A673 (cell line): ENCODE measurements around the gene TNNT1. TPM values are rescaled to one million over a fixed set of nuclear protein-coding genes. Genes with fewer than 3 reads are reported as not detected.
A peak's percentile ranks its signal among the peaks of the same experiment; 100 is the strongest.

Source experiments
- BruUV-seq: library from RNA; stranded (reverse); fragments of 400-500 nt; replicated peaks from 2 replicates; lab custom pipeline; 2021; lab: Mats Ljungman, UMichigan
- CTCF ChIA-PET: fragments of 300-600 bp; sonication (Branson Sonifier 250); formaldehyde crosslinking; loops from one replicate; lab custom pipeline; 2022; ENCODE audit warnings: antibody characterized with exemption; lab: Charles Lee
- POLR2A ChIA-PET: fragments of 300-600 bp; sonication (Branson Sonifier 250); formaldehyde crosslinking; loops from one replicate; lab custom pipeline; 2022; ENCODE audit warnings: antibody characterized with exemption; ENCODE audit not compliant: low non-redundant PET; lab: Charles Lee
- DNase-seq: peaks from one replicate; pipeline ENCODE4 v3.0.0-alpha.2; 2015; ENCODE audit warnings: low spot score
- H3K27ac ChIP-seq: fragments of 200-600 bp; sonication (generic); 2 replicates; pipeline ENCODE4 v1.5.1; 2016; ENCODE audit warnings: mixed run types, low read depth, mild to moderate bottlenecking, mixed read lengths, antibody characterized with exemption, low read length; ENCODE audit not compliant: poor library complexity, severe bottlenecking
- H3K27me3 ChIP-seq: fragments of 200-600 bp; sonication (generic); replicated peaks from 2 replicates; pipeline ENCODE4 v1.6.1; 2017; ENCODE audit warnings: mixed run types, low read depth, mild to moderate bottlenecking, mixed read lengths, antibody characterized with exemption, low read length; ENCODE audit not compliant: insufficient read depth, poor library complexity
- H3K36me3 ChIP-seq: fragments of 200-600 bp; sonication (generic); 2 replicates; pipeline ENCODE4 v1.6.1; 2016; ENCODE audit warnings: mixed run types, mild to moderate bottlenecking, mixed read lengths, antibody characterized with exemption, low read length; ENCODE audit not compliant: insufficient read depth, poor library complexity, severe bottlenecking
- H3K4me1 ChIP-seq: fragments of 200-600 bp; sonication (generic); 2 replicates; pipeline ENCODE4 v1.6.1; 2017; ENCODE audit warnings: mixed run types, mild to moderate bottlenecking, mixed read lengths, antibody characterized with exemption, low read length; ENCODE audit not compliant: insufficient read depth, poor library complexity, severe bottlenecking
- H3K4me3 ChIP-seq: fragments of 200-600 bp; sonication (generic); 2 replicates; pipeline ENCODE4 v1.5.1; 2016; ENCODE audit warnings: low read depth, mixed run types, mild to moderate bottlenecking, mixed read lengths, low read length; ENCODE audit not compliant: poor library complexity, severe bottlenecking
- H3K9me3 ChIP-seq: fragments of 200-600 bp; sonication (generic); 2 replicates; pipeline ENCODE4 v1.6.1; 2016; ENCODE audit warnings: mixed run types, low read depth, mild to moderate bottlenecking, mixed read lengths, antibody characterized with exemption, low read length; ENCODE audit not compliant: poor library complexity, severe bottlenecking
- EZH2 ChIP-seq: fragments of 200-600 bp; sonication (generic); IDR thresholded peaks from 2 replicates; pipeline ENCODE4 v1.6.1; 2017; ENCODE audit warnings: borderline replicate concordance, low read depth, mild to moderate bottlenecking, mixed read lengths, antibody characterized with exemption, low read length; ENCODE audit not compliant: poor library complexity, severe bottlenecking
- intact Hi-C: fragments of 100-400 bp; cut with micrococcal nuclease; formaldehyde crosslinking; loops from one replicate; pipeline ENCODE4 v1.10.0; 2022; ENCODE audit not compliant: unreplicated experiment
- total RNA-seq: library from RNA; stranded (reverse); gene quantifications from 2 replicates; pipeline ENCODE4 v1.2.3, GENCODE V29; 2021
- TF ChIP-seq, protein P1 (sequence below): fragments of 300-800, 200-600 bp; sonication (generic); conservative IDR thresholded peaks from 2 replicates; pipeline ENCODE4 v1.5.1; 2017; ENCODE audit warnings: low read depth, mild to moderate bottlenecking, antibody characterized with exemption, low read length, moderate library complexity, mixed read lengths

The TNNT1 gene
- total RNA-seq, 1 experiment from 2014 or later: 37.6 TPM

DNA sequence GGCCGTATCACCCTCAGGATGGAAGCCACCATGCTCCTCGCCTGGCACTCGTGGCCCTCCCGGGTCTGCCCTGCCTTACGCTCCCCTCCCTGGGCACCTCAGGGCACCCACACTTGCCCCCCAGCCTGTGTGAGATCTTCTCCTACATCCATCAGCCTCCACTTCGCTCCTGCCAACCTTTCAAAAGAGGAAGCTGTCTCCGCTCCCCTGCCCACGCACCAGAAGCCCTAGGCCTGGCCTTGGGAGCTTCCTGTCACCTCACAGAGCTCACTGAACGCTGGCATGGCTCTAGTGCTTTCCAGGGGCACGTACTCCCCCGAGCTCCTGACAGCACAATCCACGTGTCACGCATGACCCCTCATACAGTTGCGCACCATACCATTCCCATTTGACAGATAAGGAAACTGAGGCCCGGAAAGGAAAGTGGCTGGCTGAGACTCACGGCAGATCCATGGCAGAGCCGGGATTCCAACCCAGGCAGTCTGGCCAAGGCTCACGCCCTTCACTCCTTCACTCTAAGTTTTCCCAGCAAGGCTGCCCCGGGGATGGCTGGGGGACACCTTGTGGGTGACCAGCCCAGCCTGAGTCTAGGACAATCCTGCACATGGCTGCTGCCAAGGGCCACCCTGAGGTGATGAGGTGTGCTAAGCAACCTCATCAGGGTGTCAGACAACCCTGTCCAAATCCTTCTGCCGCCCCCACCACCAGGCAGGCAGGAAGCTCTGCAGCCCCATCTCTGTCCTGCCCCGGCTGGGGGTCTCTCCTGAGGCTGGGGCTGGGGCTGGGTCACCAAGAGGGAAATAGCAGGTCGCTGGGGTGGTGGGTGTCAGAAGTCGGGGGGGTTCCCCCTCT lies 50.9 kb downstream of the TNNT1 start:
- no peak for DNase-seq
- TF ChIP-seq, protein P1, sequence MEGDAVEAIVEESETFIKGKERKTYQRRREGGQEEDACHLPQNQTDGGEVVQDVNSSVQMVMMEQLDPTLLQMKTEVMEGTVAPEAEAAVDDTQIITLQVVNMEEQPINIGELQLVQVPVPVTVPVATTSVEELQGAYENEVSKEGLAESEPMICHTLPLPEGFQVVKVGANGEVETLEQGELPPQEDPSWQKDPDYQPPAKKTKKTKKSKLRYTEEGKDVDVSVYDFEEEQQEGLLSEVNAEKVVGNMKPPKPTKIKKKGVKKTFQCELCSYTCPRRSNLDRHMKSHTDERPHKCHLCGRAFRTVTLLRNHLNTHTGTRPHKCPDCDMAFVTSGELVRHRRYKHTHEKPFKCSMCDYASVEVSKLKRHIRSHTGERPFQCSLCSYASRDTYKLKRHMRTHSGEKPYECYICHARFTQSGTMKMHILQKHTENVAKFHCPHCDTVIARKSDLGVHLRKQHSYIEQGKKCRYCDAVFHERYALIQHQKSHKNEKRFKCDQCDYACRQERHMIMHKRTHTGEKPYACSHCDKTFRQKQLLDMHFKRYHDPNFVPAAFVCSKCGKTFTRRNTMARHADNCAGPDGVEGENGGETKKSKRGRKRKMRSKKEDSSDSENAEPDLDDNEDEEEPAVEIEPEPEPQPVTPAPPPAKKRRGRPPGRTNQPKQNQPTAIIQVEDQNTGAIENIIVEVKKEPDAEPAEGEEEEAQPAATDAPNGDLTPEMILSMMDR: no peak
- no peak for TF ChIP-seq EZH2
- no TSS peak for BruUV-seq
- Histone ChIP-seq H3K36me3 (peaks cover 8% of the 10 kb centered on the region), H3K9me3 (peaks cover under 1% of the 10 kb centered on the region), H3K27ac (no peak overlapping the region), H3K4me3 (no peak overlapping the region), H3K4me1 (no peaks in the 10 kb centered on the region), H3K27me3 (no peaks in the 10 kb centered on the region)
- intact Hi-C loops: no loop called here
- ChIA-PET CTCF (no interaction called here), POLR2A (no interaction called here)

DNA sequence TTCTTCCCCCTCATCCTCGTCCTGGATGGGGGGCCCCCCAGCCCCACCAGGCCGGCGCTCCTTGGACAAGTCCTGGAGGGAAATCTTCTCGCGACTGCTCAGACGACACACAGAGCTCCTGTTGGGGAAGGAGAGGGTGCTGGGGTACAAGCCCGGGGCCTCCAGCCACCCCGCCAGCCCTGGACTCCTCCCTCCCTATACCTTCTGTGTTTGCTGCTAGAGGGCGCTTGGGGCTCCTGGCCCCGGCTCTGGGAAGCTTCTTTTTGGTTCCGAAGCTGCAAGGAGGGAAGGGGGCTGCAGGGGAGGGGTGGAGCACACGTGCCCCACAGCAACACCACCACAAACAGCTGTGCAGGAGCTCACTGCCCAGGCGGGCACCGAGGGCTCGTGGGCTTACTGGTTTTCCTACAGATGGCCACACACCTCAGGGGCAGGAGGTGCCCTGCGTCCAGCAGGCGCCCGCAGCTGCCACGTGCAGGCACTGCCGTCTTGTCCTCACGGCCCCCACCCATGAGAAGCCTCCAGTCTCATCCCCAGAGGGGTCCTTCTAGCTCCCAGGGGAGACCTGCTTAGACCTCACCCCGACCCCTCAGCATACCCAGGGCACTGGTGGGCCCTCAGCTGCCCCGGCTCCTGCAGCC lies 52.8 kb downstream of the TNNT1 start:
- ChIA-PET CTCF (no interaction called here), POLR2A (no interaction called here)
- no peaks in the 10 kb centered on the region for H3K9me3 ChIP-seq
- no peak for DNase-seq
- H3K36me3 ChIP-seq: peaks cover 2% of the 10 kb centered on the region
- BruUV-seq: no TSS peak
- TF ChIP-seq, protein P1: no peak
- no peak for TF ChIP-seq EZH2
- H3K4me3 ChIP-seq: no peak overlapping the region
- intact Hi-C loops: no loop called here
- H3K4me1 ChIP-seq: no peaks in the 10 kb centered on the region
- no peaks in the 10 kb centered on the region for H3K27me3 ChIP-seq
- H3K27ac ChIP-seq: no peak overlapping the region

- BruUV-seq: no TSS peak
- intact Hi-C loops: no loop called here
- peak; percentile 51 for DNase-seq
- TF ChIP-seq, protein P1: no peak
- TF ChIP-seq EZH2: no peak
- ChIA-PET CTCF (no interaction called here), POLR2A (no interaction called here)
- no peaks in the 10 kb centered on the region for H3K27me3 ChIP-seq
- no peaks in the 10 kb centered on the region for H3K4me1 ChIP-seq
- H3K27ac ChIP-seq: no peak overlapping the region
- H3K4me3 ChIP-seq: no peak overlapping the region
- peaks cover 2% of the 10 kb centered on the region for H3K36me3 ChIP-seq
- no peaks in the 10 kb centered on the region for H3K9me3 ChIP-seq
Measured at GRCh38 chr19:55095260-55096060, 53.5 kb downstream of the TNNT1 start.
